Measurements from ENCODE around the gene RREB1. TPM values are rescaled to one million over a fixed set of nuclear protein-coding genes. Genes with fewer than 3 reads are reported as not detected.

RREB1 gene
- polyA plus RNA-seq, 1 donor from 2014 or later, result not detected

DNA sequence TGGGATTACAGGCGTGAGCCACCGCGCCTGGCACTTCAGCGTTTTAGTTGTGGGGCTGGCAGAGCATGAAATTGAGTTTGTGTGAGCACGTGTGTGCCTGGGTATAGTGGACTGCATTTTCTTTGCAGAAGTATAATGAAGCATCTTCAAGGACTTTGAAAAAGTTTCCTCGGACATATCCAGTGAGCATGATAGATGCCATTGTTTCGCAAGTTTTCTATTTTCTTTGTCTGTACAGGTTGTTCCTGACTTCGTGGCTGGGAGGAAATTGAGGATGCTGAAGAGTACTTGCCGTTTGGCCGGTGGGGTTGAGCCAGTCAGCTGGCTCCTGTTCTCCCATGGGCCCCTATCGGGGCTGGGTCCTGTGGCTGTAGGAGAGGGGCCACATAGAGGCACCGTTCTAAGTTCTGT lies 55.9 kb downstream of the RREB1 start:
- TF ChIP-seq SMC3 (conservative IDR thresholded peaks at IDR 0.05; ENCODE audit: poor library complexity) (no peak), EP300 (conservative IDR thresholded peaks at IDR 0.05; ENCODE audit: poor library complexity, severe bottlenecking) (no peak), MXI1 (conservative IDR thresholded peaks at IDR 0.05; ENCODE audit: poor library complexity, severe bottlenecking) (no peak), RAD21 (conservative IDR thresholded peaks at IDR 0.05) (no peak), EZH2 (IDR thresholded peaks at IDR 0.05; ENCODE audit: borderline replicate concordance, insufficient read depth, low read length, poor library complexity, severe bottlenecking) (no peak), POLR2AphosphoS5 (IDR thresholded peaks at IDR 0.05) (no peak)
- TF ChIP-seq, protein P1, sequence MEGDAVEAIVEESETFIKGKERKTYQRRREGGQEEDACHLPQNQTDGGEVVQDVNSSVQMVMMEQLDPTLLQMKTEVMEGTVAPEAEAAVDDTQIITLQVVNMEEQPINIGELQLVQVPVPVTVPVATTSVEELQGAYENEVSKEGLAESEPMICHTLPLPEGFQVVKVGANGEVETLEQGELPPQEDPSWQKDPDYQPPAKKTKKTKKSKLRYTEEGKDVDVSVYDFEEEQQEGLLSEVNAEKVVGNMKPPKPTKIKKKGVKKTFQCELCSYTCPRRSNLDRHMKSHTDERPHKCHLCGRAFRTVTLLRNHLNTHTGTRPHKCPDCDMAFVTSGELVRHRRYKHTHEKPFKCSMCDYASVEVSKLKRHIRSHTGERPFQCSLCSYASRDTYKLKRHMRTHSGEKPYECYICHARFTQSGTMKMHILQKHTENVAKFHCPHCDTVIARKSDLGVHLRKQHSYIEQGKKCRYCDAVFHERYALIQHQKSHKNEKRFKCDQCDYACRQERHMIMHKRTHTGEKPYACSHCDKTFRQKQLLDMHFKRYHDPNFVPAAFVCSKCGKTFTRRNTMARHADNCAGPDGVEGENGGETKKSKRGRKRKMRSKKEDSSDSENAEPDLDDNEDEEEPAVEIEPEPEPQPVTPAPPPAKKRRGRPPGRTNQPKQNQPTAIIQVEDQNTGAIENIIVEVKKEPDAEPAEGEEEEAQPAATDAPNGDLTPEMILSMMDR (IDR thresholded peaks at IDR 0.05; ENCODE audit: poor library complexity, severe bottlenecking), result no peak
- Histone ChIP-seq H3F3A (ENCODE audit: insufficient read depth, low read length, poor library complexity, severe bottlenecking) (no peaks in the 10 kb centered on the region), H4K20me1 (ENCODE audit: insufficient read depth) (no peaks in the 10 kb centered on the region), H3K79me2 (replicated peaks; ENCODE audit: insufficient read depth, low read length) (no peaks in the 10 kb centered on the region), H3K4me3 (ENCODE audit: low read length) (no peak overlapping the region), H3K4me2 (ENCODE audit: low read length) (no peak overlapping the region), H2AFZ (ENCODE audit: low read depth, low read length) (no peak overlapping the region), H3K27me3 (ENCODE audit: insufficient read depth, low read depth, low read length) (no peaks in the 10 kb centered on the region), H3K9me2 (ENCODE audit: insufficient read depth, low read length) (no peaks in the 10 kb centered on the region), H3K36me3 (ENCODE audit: insufficient read depth, low read length) (no peaks in the 10 kb centered on the region), H3K9ac (ENCODE audit: low read length) (no peak overlapping the region), H3K27ac (ENCODE audit: low read length) (no peak overlapping the region), H3K9me3 (ENCODE audit: low read length) (no peaks in the 10 kb centered on the region)

DNA sequence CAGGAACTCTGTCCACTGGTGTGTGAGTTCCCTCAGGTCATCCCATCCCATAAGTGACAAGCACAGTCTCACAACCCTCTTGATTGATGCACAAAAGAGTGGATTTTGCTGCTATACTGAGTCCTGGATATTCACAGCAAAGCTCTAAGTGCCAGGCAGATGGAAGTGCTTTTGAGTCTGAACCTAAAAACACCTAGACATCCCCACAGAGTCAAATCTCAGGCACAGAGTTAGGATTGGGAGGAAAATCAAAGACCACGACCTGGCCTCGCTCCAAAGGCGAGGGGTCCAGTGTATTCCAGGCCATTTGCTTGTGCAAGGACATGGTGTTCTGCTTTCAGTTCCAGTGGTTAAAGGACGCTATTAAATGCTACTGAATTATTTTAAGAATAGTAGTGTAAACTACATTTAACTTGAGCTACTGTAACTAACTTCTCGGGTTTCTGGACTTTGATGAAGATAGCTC lies 56.8 kb downstream of the RREB1 start:
- Histone ChIP-seq H3K79me2 (replicated peaks; ENCODE audit: insufficient read depth, low read length) (no peaks in the 10 kb centered on the region), H3K9ac (ENCODE audit: low read length) (no peak overlapping the region), H3K9me2 (ENCODE audit: insufficient read depth, low read length) (no peaks in the 10 kb centered on the region)

More for the DNA sequence above, 56.8 kb downstream of the RREB1 start:
- H4K20me1 ChIP-seq (ENCODE audit: insufficient read depth), result no peaks in the 10 kb centered on the region
- H3F3A ChIP-seq (ENCODE audit: insufficient read depth, low read length, poor library complexity, severe bottlenecking), result no peaks in the 10 kb centered on the region
- TF ChIP-seq EZH2 (IDR thresholded peaks at IDR 0.05; ENCODE audit: borderline replicate concordance, insufficient read depth, low read length, poor library complexity, severe bottlenecking), result no peak
- no peak for TF ChIP-seq POLR2AphosphoS5 (IDR thresholded peaks at IDR 0.05)
- no peak for TF ChIP-seq MXI1 (conservative IDR thresholded peaks at IDR 0.05; ENCODE audit: poor library complexity, severe bottlenecking)
- no peak for TF ChIP-seq RAD21 (conservative IDR thresholded peaks at IDR 0.05)
- no peak for TF ChIP-seq SMC3 (conservative IDR thresholded peaks at IDR 0.05; ENCODE audit: poor library complexity)
- TF ChIP-seq, protein P2, sequence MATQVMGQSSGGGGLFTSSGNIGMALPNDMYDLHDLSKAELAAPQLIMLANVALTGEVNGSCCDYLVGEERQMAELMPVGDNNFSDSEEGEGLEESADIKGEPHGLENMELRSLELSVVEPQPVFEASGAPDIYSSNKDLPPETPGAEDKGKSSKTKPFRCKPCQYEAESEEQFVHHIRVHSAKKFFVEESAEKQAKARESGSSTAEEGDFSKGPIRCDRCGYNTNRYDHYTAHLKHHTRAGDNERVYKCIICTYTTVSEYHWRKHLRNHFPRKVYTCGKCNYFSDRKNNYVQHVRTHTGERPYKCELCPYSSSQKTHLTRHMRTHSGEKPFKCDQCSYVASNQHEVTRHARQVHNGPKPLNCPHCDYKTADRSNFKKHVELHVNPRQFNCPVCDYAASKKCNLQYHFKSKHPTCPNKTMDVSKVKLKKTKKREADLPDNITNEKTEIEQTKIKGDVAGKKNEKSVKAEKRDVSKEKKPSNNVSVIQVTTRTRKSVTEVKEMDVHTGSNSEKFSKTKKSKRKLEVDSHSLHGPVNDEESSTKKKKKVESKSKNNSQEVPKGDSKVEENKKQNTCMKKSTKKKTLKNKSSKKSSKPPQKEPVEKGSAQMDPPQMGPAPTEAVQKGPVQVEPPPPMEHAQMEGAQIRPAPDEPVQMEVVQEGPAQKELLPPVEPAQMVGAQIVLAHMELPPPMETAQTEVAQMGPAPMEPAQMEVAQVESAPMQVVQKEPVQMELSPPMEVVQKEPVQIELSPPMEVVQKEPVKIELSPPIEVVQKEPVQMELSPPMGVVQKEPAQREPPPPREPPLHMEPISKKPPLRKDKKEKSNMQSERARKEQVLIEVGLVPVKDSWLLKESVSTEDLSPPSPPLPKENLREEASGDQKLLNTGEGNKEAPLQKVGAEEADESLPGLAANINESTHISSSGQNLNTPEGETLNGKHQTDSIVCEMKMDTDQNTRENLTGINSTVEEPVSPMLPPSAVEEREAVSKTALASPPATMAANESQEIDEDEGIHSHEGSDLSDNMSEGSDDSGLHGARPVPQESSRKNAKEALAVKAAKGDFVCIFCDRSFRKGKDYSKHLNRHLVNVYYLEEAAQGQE (IDR thresholded peaks at IDR 0.05; ENCODE audit: borderline replicate concordance), result no peak
- no peak for TF ChIP-seq TAF1 (IDR thresholded peaks at IDR 0.05; ENCODE audit: low read depth)
- TF ChIP-seq, protein P1 (IDR thresholded peaks at IDR 0.05; ENCODE audit: poor library complexity, severe bottlenecking), result no peak
- no peak for TF ChIP-seq EP300 (conservative IDR thresholded peaks at IDR 0.05; ENCODE audit: poor library complexity, severe bottlenecking)
- H3K4me3 ChIP-seq (ENCODE audit: low read length), result no peak overlapping the region
- no peak overlapping the region for H3K4me2 ChIP-seq (ENCODE audit: low read length)
- no peaks in the 10 kb centered on the region for H3K27me3 ChIP-seq (ENCODE audit: insufficient read depth, low read depth, low read length)
- no peaks in the 10 kb centered on the region for H3K36me3 ChIP-seq (ENCODE audit: insufficient read depth, low read length)
- no peaks in the 10 kb centered on the region for H3K9me3 ChIP-seq (ENCODE audit: low read length)
- H3K27ac ChIP-seq (ENCODE audit: low read length), result no peak overlapping the region
- no peak overlapping the region for H2AFZ ChIP-seq (ENCODE audit: low read depth, low read length)
